Uterus (tissue), 2 donors: ENCODE data around the gene NABP1.

ENCODE experiments used
- POLR2A ChIP-seq, 2 donors: fragments of 450-650 bp; IDR thresholded peaks; one replicate each; pipeline ENCODE4 v1.6.1; 2016; ENCODE audit warnings: antibody characterized with exemption in 2 of 2, mild to moderate bottlenecking in 1 of 2, moderate library complexity in 1 of 2
- TF ChIP-seq, protein P1 (sequence below), 4 experiments: fragments of 200-600 bp in 2 of 4; fragments of 450-650 bp in 2 of 4; sonication (generic) in 2 of 4; IDR thresholded peaks; one replicate each; pipeline ENCODE4 v1.5.1; 2016 to 2019; ENCODE audit warnings: antibody characterized with exemption in 4 of 4, mild to moderate bottlenecking in 2 of 4, moderate library complexity in 1 of 4

- TF ChIP-seq, protein P1, sequence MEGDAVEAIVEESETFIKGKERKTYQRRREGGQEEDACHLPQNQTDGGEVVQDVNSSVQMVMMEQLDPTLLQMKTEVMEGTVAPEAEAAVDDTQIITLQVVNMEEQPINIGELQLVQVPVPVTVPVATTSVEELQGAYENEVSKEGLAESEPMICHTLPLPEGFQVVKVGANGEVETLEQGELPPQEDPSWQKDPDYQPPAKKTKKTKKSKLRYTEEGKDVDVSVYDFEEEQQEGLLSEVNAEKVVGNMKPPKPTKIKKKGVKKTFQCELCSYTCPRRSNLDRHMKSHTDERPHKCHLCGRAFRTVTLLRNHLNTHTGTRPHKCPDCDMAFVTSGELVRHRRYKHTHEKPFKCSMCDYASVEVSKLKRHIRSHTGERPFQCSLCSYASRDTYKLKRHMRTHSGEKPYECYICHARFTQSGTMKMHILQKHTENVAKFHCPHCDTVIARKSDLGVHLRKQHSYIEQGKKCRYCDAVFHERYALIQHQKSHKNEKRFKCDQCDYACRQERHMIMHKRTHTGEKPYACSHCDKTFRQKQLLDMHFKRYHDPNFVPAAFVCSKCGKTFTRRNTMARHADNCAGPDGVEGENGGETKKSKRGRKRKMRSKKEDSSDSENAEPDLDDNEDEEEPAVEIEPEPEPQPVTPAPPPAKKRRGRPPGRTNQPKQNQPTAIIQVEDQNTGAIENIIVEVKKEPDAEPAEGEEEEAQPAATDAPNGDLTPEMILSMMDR (IDR thresholded peaks at IDR 0.05) = no peak
- no peak for TF ChIP-seq POLR2A (IDR thresholded peaks at IDR 0.05)
These were observed 7.9 kb upstream of the NABP1 start for GRCh38 chr2:191670076-191670475.
